ENCODE data around the gene DNA2. TPM values are rescaled to one million over a fixed set of nuclear protein-coding genes. Genes with fewer than 3 reads are reported as not detected.
A peak's percentile ranks its signal among the peaks of the same experiment; 100 is the strongest.

DNA2 gene
- total and polyA plus RNA-seq, 2 donors (not counting 1 experiment from before 2014, with no cell fraction given) = 2.6 to 6.4 TPM

- no peaks in the 10 kb centered on the region for H3K27me3 ChIP-seq (ENCODE audit: control insufficient read depth, insufficient read depth, low read length)
- no peak overlapping the region for H2AFZ ChIP-seq (ENCODE audit: low read length)
- TF ChIP-seq EZH2 (IDR thresholded peaks at IDR 0.05; ENCODE audit: low read length, missing control alignments) (no peak), CTCF (conservative IDR thresholded peaks at IDR 0.05 in 1 of 2, IDR thresholded peaks at IDR 0.05 in 1 of 2; ENCODE audit: low read depth in 1 of 2, low read length in 2 of 2) (no peak)
- H3K4me1 ChIP-seq (ENCODE audit: control insufficient read depth, extremely low read depth, insufficient read depth, low read length) = no peaks in the 10 kb centered on the region
- H3K9me3 ChIP-seq (ENCODE audit: control insufficient read depth, insufficient read depth, low read depth, low read length) = no peaks in the 10 kb centered on the region
- H3K36me3 ChIP-seq (ENCODE audit: control insufficient read depth, insufficient read depth, low read length) = no peaks in the 10 kb centered on the region
- H3K79me2 ChIP-seq (ENCODE audit: control insufficient read depth, insufficient read depth, low read length) = no peaks in the 10 kb centered on the region
- H4K20me1 ChIP-seq (ENCODE audit: control insufficient read depth, extremely low read depth, insufficient read depth, low read length) = no peaks in the 10 kb centered on the region
- H3K27ac ChIP-seq (ENCODE audit: insufficient read depth, low read length) = no peak overlapping the region
- no peak overlapping the region for H3K4me3 ChIP-seq (replicated peaks in 1 of 4; ENCODE audit: control extremely low read depth in 1 of 4, insufficient read depth in 1 of 4, low read depth in 3 of 4, low read length in 4 of 4)
- DNase-seq (ENCODE audit: low read depth in 2 of 2) = no peak
- H3K9ac ChIP-seq (ENCODE audit: insufficient read depth, low read length) = no peak overlapping the region
- H3K4me2 ChIP-seq (ENCODE audit: extremely low read depth, insufficient read depth, low read length) = no peak overlapping the region
Measured at GRCh38 chr10:68435803-68436202, 36.0 kb downstream of the DNA2 start.

- Histone ChIP-seq H3K36me3 (ENCODE audit: control insufficient read depth, insufficient read depth, low read length) (no peaks in the 10 kb centered on the region), H3K9me3 (ENCODE audit: control insufficient read depth, insufficient read depth, low read depth, low read length) (no peaks in the 10 kb centered on the region), H2AFZ (ENCODE audit: low read length) (no peak overlapping the region), H3K27me3 (ENCODE audit: control insufficient read depth, insufficient read depth, low read length) (no peaks in the 10 kb centered on the region), H4K20me1 (ENCODE audit: control insufficient read depth, extremely low read depth, insufficient read depth, low read length) (no peaks in the 10 kb centered on the region), H3K9ac (ENCODE audit: insufficient read depth, low read length) (no peak overlapping the region), H3K4me1 (ENCODE audit: control insufficient read depth, extremely low read depth, insufficient read depth, low read length) (no peaks in the 10 kb centered on the region), H3K4me3 (replicated peaks in 1 of 4; ENCODE audit: control extremely low read depth in 1 of 4, insufficient read depth in 1 of 4, low read depth in 3 of 4, low read length in 4 of 4) (no peak overlapping the region), H3K4me2 (ENCODE audit: extremely low read depth, insufficient read depth, low read length) (no peak overlapping the region), H3K79me2 (ENCODE audit: control insufficient read depth, insufficient read depth, low read length) (no peaks in the 10 kb centered on the region), H3K27ac (ENCODE audit: insufficient read depth, low read length) (no peak overlapping the region)
- TF ChIP-seq CTCF (conservative IDR thresholded peaks at IDR 0.05 in 1 of 2, IDR thresholded peaks at IDR 0.05 in 1 of 2; ENCODE audit: low read depth in 1 of 2, low read length in 2 of 2) (no peak), EZH2 (IDR thresholded peaks at IDR 0.05; ENCODE audit: low read length, missing control alignments) (no peak)
- DNase-seq (ENCODE audit: low read depth in 2 of 2) = peak; percentile 1 to 12
Measured at GRCh38 chr10:68434657-68435056, 37.1 kb downstream of the DNA2 start.

- H3K36me3 ChIP-seq (ENCODE audit: control insufficient read depth, insufficient read depth, low read length) = no peaks in the 10 kb centered on the region
- H3K4me2 ChIP-seq (ENCODE audit: extremely low read depth, insufficient read depth, low read length) = no peak overlapping the region
- H3K9ac ChIP-seq (ENCODE audit: insufficient read depth, low read length) = no peak overlapping the region
- H4K20me1 ChIP-seq (ENCODE audit: control insufficient read depth, extremely low read depth, insufficient read depth, low read length) = no peaks in the 10 kb centered on the region
- no peak overlapping the region for H2AFZ ChIP-seq (ENCODE audit: low read length)
- no peaks in the 10 kb centered on the region for H3K27me3 ChIP-seq (ENCODE audit: control insufficient read depth, insufficient read depth, low read length)
- H3K27ac ChIP-seq (ENCODE audit: insufficient read depth, low read length) = no peak overlapping the region
- H3K79me2 ChIP-seq (ENCODE audit: control insufficient read depth, insufficient read depth, low read length) = no peaks in the 10 kb centered on the region
- no peak for TF ChIP-seq CTCF (conservative IDR thresholded peaks at IDR 0.05 in 1 of 2, IDR thresholded peaks at IDR 0.05 in 1 of 2; ENCODE audit: low read depth in 1 of 2, low read length in 2 of 2)
- TF ChIP-seq EZH2 (IDR thresholded peaks at IDR 0.05; ENCODE audit: low read length, missing control alignments) = no peak
- DNase-seq (ENCODE audit: low read depth in 2 of 2) = peak in 1 of 2 donors; percentile 46
- H3K4me1 ChIP-seq (ENCODE audit: control insufficient read depth, extremely low read depth, insufficient read depth, low read length) = no peaks in the 10 kb centered on the region
- no peaks in the 10 kb centered on the region for H3K9me3 ChIP-seq (ENCODE audit: control insufficient read depth, insufficient read depth, low read depth, low read length)
- no peak overlapping the region for H3K4me3 ChIP-seq (replicated peaks in 1 of 4; ENCODE audit: control extremely low read depth in 1 of 4, insufficient read depth in 1 of 4, low read depth in 3 of 4, low read length in 4 of 4)
Measured at GRCh38 chr10:68428396-68429104, 43.2 kb downstream of the DNA2 start.

Measured in fibroblast of lung (primary cell).